K562 (cell line): ENCODE data around the gene GIPC3. TPM values are rescaled to one million over a fixed set of nuclear protein-coding genes. Genes with fewer than 3 reads are reported as not detected.

Experiments used
- ARID1B ChIP-seq: fragments of 450-650 bp; IDR thresholded peaks from 2 replicates; pipeline ENCODE4 v1.6.1; 2016; ENCODE audit warnings: antibody characterized with exemption, mild to moderate bottlenecking, inconsistent platforms
- FOXP4 ChIP-seq: sonication (generic); formaldehyde crosslinking; IDR thresholded peaks from 2 replicates; pipeline ENCODE4 v1.8.0; 2022; ENCODE audit warnings: mild to moderate bottlenecking, missing genetic modification reagents, borderline replicate concordance
- HMBOX1 ChIP-seq: sonication (generic); IDR thresholded peaks from 2 replicates; pipeline ENCODE4 v1.6.1; 2016
- RERE ChIP-seq: sonication (generic); formaldehyde crosslinking; IDR thresholded peaks from 2 replicates; pipeline ENCODE4 v1.8.0; 2023; ENCODE audit warnings: missing genetic modification reagents, mild to moderate bottlenecking, borderline replicate concordance
- THRA ChIP-seq: fragments of 450-650 bp; IDR thresholded peaks from 2 replicates; pipeline ENCODE4 v1.6.1; 2017; ENCODE audit warnings: mild to moderate bottlenecking, moderate library complexity
- ZNF277 ChIP-seq: fragments of 250-450 bp; sonication (Bioruptor Pico); IDR thresholded peaks from 2 replicates; pipeline ENCODE4 v1.8.0; 2022; ENCODE audit warnings: inconsistent platforms, mild to moderate bottlenecking, moderate library complexity, borderline replicate concordance
- ZNF449 ChIP-seq: fragments of 250-450 bp; sonication (Bioruptor Pico); IDR thresholded peaks from 2 replicates; pipeline ENCODE4 v1.8.0; 2022; ENCODE audit warnings: moderate library complexity, mild to moderate bottlenecking, inconsistent platforms
- ZNF518B ChIP-seq: fragments of 250-450 bp; sonication (Bioruptor Pico); IDR thresholded peaks from 2 replicates; pipeline ENCODE4 v1.5.0; 2021; ENCODE audit warnings: mild to moderate bottlenecking, moderate library complexity
- polyA plus RNA-seq, 8 experiments: library from polyadenylated mRNA; depleted of rRNA in 4 of 8; stranded (reverse) in 5 of 8; unstranded in 3 of 8; fragments of >200 nt; fragmentation: Nextera tagmentation in 2 of 8; fragmentation: Illumina TruSeq in 1 of 8; extraction: Ambion mirVana in 2 of 8; extraction: Trizol in 1 of 8; gene quantifications; 2 replicates each; pipeline versions ENCODE4 v1.2.1 to v1.2.3, GENCODE V29; 2011 to 2014; ENCODE audit warnings: inconsistent platforms in 1 of 8, missing spikeins in 1 of 8
- total RNA-seq, 7 experiments: library from RNA; depleted of rRNA in 6 of 7; stranded (reverse); fragments of >200 nt in 6 of 7; fragmentation: Illumina TruSeq in 2 of 7; extraction: Trizol in 2 of 7; gene quantifications; 2 replicates each; pipeline versions ENCODE4 v1.2.1 to v1.2.3, GENCODE V29; 2011 to 2021; ENCODE audit warnings: low replicate concordance in 1 of 7

GIPC3 gene
- total and polyA plus RNA-seq, 9 of the 15 experiments (the other 6 are each of a cell fraction or from before 2014, with no cell fraction given), result 0.03 to 3.6 (median 1.5) TPM; not detected in 1

GRCh38 chr19:3612901-3613741 is 27.8 kb downstream of the GIPC3 start (continued):
- TF ChIP-seq RERE (CRISPR knock-in tag) (no peak), THRA (no peak), ZNF449 (CRISPR knock-in tag) (no peak), HMBOX1 (no peak), ZNF277 (CRISPR knock-in tag) (no peak), ZNF518B (no peak), FOXP4 (no peak), ARID1B (no peak)
